ENCODE measurements around the gene ZNF275.
"Not testable (repeated sequence)": the region's sequence is repeated elsewhere in the genome, so short reads cannot be mapped to it uniquely, and the experiment has no call there.

Gene ZNF275

DNA sequence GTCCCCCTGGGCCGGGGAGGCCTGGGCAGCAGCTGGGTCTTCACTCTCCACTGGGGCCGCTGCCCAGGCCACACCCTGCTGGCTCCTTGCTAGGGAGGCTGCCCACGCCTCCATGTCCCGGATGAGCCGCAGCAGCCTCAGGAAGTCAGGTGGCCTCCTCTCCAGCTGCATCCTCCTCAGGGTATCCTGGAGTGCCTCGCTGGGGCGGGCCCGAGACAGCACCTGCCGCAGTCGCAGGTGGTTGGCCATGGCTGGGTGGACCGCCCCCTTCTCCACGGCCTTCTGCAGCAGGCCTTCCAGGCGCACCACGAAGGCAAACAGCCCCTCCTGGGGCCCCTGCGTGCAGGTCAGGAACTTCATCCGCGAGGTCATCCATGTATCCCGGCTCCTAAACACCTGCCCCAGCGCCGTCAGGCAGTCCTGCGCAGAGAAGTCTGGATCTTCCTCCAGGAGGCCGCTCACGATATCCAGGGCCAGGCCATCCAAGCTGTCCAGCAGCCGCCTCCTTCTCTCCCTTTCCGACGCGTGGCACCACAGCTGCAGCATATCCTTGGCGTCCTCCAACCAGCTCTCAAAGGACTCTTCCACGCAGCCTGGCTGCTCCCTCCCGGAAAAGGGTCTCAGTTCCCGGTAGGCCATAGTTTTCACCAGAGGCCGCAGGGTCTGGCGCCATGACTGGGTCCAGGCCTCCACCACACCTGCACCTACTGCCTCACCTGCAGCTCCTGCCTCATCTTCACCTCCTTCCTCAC is 14.5 kb upstream of the ZNF275 start:
- no peak for DNase-seq (ENCODE audit: low read depth)

DNA sequence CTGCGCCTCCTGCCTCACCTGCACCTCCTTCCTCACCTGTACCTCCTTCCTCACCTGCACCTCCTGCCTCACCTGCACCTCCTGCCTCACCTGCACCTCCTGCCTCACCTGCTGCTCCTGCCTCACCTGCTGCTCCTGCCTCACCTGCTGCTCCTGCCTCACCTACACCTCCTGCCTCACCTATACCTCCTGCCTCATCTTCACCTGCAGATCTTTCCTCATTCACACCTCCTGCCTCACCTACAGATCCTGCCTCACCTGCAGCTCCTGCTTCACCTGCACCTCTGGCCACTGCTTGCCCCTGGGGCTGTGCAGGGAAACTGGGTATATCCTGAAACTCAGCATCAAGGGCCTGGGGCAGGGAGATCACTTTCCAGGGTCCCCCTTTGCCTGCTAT is 13.9 kb upstream of the ZNF275 start:
- not testable (repeated sequence) for DNase-seq (ENCODE audit: low read depth)

DNA sequence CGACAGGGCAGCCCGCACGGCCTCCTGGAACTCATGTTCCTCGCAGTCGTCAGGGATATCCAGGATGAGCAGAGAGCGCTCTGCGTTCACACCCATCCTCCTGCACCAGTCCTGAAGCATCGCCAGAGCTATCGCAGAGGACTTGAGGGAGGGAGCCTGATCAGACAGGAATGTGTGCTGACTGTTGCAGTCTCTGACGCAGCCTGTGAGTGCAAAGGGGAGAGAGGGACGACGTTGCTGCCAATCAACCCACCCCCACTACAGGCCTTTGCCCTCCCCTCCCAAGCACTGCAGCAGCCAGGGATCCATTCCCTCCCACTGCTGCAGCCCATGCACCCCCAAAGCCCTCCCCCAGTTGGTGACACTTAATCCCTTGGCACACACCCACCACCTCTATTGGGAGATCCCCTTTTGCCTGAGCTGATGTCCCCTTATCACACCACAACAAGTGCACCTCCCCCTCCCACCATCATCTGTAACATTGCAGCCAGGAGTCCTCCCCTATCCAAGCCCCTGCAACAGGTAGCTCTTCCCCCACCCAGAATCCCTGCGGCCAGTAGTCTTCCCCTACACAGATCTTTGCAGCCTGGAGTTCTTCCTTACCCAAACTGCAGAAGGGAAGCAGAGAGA is 13.3 kb upstream of the ZNF275 start:
- DNase-seq (ENCODE audit: low read depth) = no peak

DNA sequence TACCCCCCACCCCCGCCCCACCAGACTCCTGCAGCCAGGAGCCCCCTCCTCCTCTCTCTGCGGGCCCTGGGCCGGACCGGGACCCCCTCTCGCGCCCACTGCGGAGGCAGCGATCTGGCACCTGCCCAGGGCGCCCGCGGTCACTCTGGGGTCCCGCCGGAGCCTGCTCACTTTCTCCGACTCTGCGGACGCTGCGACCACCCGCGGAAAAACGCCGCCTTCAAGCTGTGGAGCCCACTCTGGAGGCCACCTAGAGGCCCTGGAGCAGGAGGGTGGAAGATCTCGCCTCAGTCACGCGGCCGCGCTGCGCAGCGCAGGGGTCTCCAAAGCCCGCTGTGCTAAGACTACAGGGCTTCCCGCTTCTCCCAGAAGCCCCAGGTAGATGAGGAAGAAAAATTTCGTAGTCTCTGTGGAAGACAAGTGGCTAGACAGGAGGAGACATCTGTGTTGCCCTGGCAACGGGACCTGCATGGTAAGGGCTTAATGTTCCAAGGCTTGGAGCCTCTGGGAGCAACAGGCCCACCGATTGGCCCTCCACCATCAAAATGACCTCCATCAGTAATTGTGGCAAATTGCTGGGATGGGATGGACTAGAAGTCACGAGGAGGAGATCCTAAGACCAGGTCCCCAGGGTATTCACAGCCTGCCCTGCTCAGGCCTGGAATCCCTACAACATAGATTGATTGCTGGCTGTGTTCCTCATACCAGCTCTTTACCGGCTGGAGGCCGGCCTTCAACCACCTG is 12.4 kb upstream of the ZNF275 start, which contains the start of gene PNMA6F:
Gene PNMA6F (minus strand): TSS at position 387 of the 744 bp plus-strand sequence. CDS start 1,093 bp downstream, outside the sequence.
- DNase-seq (ENCODE audit: low read depth) = no peak

DNA sequence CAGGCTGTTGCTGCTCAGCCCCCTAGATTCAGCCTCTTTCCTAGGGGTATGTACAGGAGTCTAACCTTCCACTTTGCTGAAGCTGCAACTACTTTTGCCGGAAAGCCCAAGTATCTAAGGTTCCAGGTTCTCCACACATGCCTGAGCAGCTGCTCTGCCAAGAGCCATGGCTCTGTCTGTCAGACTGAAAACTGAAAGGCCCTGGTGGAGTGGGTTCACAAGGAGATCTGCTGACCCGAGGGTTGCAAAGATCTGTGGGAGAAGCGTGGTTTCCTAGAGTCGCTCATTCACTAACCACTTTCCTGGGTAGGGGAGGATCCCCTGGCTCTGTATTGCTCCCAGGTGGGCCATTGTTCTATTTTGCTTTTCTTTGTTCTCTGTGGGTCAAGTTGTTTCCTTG is 6.4 kb upstream of the ZNF275 start:
- no peak for DNase-seq (ENCODE audit: low read depth)

DNA sequence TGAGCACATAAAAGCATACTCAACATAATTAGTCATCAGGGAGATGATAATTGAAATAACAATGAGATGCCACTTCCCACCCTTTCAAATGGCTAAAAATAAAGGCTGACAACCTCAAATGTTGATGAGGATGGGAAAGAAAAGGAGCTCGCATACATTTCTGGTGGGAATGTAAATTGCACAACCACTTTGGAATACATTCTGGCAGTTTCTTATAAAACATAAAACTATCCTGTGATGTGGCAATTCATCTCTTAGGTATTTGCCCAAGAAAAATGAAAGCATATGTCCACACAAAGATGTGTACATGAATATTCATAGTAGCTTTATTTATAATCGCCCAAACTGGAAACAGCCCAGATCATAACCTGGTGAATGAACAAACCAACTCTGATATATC is 687 bp upstream of the ZNF275 start:
- peak; percentile 32 for DNase-seq (ENCODE audit: low read depth)

DNA sequence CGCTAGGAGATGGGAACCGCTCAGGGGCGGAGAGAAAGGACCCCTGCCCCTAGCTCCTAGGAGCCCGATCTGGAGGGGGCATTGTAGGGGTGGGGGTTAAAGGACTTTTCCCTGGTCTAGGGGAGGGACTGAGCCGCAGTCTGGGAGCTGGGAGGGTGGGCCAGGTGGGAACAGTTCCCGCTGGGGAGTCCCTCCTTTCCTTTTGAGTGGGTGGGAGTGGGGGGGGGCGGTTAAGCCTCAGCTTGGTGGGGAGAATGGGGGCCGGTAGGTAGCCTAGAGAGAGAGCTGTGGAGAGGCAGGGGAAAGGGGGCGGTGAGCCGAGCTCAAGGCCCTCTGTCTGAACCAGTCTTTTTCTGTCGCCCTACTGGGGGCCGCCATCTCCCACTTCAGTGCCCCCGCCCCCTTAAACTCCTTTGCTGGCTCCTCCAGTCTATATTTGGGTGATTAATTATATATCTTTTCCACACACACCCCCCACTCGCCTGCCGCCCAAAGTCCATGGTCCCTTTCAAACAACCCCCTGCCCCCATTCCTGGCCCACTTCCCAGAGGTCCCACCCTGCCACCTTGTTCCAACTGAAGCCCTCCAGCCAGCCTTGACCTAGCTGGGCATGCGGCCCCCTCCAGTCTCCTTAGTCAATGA is 822 bp downstream of the ZNF275 start:
- DNase-seq (ENCODE audit: low read depth) = peak; percentile 0

DNA sequence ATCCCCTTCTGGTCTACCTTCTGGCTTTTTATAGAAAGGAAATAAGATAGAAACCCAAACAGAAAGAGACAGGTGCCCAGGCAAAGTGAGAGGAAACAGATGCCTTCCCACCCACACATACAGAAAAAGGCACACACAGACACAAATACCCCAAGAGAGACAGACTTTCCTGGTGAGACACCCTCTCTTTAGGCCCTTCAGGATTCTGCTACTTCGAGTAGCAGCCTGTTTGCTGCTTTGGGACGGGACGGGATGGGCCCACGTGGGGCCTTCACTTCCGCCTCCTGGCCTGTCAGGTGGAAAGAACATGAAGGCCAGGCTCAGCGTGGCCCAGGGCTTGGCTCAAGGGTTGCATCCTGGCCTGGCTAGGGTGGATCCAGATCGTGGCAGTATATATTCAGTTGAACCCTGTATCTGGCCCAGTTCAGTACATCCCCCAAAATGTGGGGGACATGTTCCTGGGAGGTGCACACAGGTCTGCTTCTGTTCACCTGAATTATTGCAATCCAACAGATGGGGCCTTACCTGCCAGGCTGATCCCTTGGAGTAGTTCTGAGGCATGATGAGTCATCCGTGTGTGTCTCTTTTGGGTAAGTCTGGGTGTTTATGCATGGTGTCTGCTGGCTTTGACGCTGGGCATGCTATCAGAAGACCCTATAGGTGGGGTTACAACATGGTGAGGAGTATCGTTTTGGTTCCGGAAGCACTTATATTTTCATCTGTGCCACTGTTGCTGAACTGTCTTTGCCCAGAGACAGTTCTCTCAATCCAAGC is 2.4 kb downstream of the ZNF275 start:
- peak; percentile 4 for DNase-seq (ENCODE audit: low read depth)

DNA sequence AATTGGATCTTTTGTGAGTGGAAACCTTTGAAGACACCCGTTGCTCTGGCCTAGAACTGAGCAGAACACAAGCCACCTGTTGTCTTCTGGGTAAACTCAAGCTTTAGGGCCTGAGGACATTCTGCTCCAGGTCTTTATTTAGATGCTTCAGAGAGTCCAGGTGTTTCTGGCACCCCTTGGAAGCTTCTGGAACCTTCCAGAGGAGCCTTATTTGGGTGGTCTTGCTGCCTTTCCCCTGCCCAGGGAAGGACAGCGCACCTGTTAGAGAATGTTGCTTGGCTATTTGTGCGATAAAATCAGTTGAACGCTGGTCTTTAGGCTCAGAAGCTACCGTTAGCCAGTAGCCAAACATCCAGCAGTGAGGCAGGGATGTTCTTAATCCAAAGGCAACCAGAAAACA is 3.0 kb downstream of the ZNF275 start:
- DNase-seq (ENCODE audit: low read depth) = no peak

DNA sequence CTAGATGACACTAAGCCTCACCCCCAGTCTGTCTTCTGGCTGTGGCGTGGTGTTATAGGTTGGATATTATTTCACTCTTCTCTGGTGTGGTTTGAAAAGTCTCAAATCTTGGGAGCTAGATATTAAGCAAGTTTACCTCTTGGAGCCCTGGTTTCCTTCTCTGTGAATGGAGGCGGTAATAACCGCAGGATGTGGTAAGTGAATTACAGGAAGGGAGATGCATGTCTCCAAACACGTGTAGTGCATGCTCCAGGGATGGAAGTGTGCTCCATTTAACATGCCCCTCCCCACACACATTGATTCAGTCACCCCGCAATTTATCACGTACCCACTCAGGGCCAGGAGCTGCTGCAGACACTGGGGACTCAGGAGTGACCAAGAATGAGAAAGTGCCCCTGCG is 4.9 kb downstream of the ZNF275 start:
- no peak for DNase-seq (ENCODE audit: low read depth)

DNA sequence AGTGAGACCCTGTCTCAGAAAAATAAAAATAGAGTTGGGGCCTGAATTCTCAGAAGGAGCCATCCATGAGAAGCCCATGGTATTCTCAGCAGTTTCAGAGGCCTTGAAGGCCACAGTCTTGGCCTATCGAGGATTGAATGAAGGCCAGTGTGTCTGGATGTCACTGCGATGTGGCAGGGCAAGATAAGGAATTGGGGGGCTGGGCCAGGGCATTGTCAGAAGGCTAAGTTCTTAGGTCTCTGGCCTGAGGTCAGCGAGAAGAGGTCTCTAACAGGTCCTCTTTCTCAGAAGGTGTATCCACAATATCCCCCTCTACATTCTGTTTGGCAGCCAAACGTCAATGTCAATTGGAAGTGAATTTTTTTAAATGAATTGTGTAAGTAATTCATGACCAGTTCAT is 5.7 kb downstream of the ZNF275 start:
- DNase-seq (ENCODE audit: low read depth) = no peak

DNA sequence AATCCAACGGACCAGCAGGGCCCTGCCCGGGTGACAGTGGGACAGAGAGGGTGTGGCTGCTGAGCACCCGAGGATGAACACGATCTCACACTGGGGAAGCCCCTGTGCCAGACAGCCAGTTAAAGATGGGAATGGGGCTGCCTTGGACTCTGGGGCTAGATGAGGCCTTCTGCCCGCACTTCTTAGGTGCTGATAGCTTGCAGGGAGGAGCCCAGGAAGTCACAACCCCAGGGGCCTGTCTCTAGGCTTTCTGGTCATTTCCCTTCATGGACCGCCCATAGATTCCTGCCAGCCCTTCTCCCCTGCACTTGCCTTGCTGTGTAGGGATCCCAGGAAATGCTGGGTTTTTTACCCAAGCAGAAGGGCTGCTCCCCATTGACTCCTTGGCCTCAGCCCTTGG is 6.2 kb downstream of the ZNF275 start:
- DNase-seq (ENCODE audit: low read depth) = no peak

DNA sequence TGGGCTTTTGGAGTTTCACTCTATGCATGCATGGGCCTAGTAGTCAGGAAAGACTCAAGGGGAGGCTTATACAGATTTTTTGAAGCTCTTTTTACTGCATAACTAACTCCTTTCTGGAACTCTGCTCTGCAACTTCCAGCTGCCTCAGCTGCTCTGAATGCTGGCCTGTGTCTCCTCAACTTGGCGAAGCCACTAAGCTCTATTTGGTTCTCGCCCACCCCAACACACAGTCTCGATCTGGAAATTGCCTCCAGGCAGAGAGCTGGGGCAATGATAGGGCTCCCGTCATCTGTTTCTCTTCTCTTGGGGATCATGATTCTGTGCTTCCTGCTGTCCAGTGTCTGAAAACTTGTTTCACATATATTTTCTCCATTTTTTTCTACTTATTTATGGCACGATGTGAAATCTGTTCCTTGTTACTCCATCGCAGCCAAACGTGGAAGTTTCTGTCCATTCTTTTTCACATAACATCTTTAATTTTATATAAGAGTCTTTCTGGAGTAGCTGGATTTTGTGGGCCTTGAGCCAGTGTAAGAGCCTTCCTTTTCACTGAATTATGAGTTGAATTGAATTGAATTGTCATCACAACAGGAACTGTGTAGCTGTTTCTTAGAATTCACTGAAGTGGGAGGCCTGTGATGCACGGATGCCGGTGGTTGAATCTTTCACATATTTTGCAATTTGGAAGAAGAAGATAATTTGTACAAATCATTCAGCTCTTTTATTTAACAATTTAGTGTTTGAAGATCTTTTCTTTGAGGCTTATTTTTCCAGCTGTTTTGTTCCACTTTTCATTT is 9.0 kb downstream of the ZNF275 start:
- DNase-seq (ENCODE audit: low read depth) = no peak

DNA sequence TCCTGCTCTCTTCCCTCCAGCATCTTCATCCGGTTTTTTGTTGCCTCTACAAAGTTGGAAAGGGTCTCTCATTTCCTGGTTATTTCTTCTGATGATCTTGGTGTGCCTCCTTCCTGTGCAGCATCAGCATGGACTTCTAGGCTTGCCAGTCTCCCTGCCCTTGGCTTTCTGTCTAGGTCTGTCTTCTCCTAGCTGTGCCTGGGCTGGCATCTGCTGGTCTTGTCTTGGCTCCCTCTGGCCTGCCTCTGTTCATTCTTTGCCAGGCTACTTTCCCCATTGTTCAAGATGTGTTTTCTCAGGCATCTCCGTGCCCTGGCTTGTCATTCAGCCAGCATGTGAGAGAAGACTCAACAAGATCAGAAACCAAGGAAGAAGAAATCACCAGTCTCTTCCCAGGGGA is 9.7 kb downstream of the ZNF275 start:
- DNase-seq (ENCODE audit: low read depth) = no peak

DNA sequence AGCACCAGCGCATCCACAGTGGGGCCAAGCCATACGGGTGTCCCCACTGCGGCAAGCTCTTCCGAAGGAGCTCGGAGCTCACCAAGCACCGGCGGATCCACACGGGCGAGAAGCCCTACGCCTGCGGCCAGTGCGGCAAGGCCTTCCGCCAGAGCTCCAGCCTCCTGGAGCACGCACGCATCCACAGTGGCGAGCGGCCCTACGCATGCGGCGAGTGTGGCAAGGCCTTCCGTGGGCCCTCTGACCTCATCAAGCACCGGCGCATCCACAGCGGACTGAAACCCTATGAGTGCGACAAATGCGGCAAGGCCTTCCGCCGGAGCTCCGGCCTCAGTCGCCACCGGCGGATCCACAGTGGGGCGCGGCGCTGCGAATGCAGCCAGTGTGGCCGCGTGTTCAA is 13.6 kb downstream of the ZNF275 start:
- DNase-seq (ENCODE audit: low read depth) = no peak

DNA sequence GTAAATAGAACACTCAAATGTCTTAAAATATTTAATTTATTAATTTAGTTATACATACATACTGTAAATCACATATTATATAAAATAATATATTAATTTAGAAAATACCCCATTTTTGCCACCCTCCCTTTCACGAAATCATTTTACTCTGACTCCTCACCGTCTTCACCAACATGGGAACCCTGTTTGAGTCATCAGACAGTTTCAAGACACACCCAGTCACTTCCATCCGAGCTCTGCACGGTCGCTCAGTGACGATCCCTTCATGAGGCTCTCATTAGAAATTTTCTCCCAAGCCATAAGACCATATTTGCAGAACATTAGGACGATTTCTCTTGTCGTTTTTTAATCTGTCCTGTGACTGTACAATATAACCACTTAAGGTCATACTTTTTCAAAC is 14.5 kb downstream of the ZNF275 start:
- DNase-seq (ENCODE audit: low read depth) = no peak

DNA sequence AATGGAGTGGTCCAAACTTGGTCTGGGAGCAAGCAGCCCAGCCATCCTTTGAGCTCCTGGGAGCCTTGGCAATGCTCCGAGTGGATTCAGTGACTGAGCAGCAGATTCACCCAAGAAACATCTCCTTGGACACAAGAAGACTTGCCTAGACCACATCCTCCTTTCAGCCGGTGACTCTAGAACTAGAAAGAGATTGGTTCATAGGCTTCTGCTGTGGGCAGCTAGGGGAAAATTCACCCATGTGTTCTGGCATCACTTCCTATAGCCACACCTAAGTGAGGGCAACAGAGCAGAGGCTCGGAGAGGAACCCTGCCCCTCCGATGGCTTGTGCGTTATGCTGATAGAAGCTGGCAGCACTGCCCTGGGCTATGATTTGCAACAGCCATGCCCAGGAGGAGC is 16.0 kb downstream of the ZNF275 start:
- DNase-seq (ENCODE audit: low read depth) = peak; percentile 16

DNA sequence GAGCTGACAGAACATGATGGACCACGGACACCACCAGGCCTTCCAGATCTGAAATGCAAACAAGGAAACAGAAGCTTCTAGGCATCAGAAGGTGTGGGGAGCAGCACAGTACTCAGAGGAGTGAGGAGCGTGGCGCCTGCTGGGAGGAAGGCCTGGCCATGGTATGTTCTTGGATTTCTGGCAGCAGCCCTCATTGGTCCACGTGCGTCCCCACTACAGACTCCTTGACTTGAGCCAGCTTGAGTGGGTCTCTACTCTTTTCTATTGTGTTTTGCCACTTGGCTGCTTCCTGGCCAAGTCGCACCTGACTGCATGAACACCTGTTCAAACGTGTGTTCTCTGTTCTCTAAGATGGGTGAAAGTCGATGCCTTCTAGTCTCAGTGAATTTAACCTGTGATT is 18.0 kb downstream of the ZNF275 start:
- no peak for DNase-seq (ENCODE audit: low read depth)

DNA sequence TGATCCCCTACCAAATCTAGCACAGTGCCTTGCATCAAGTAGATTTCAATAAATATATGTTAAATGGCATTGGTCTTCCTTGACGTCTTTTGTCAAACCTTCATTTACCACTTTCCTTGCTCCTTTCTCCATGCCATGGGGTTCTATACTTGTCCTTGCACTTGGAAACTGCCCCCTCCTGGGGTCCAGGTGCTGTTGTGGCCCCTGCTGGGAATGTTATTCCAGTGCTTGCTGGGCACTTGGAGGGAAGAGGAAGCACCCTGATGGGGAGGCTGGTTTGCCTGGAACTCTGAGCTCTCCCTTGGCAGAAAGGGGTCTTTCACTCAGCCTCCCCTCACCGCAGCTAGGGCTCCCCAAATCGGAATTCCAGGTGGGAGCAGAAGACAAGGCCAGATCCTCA is 18.9 kb downstream of the ZNF275 start:
- no peak for DNase-seq (ENCODE audit: low read depth)

DNA sequence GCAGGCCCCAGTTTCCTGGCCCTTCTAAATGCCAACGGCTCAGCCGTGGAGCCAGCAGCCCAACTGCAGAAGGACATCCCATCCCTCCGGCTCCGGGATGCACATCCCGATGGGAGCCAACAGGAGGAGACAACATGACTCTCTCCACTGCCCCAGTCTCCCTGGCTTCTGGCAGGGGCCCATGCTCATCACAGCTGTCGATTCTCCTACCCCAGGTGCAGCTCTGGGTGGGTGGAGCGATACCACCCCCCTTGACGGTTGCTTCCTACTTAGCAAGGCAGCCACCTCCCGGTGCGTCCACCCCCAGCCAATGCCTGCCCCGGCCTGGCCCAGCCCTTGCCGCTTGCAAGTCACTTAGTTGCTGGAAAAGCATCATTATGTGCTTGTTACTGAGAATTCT is 19.5 kb downstream of the ZNF275 start:
- no peak for DNase-seq (ENCODE audit: low read depth)

DNA sequence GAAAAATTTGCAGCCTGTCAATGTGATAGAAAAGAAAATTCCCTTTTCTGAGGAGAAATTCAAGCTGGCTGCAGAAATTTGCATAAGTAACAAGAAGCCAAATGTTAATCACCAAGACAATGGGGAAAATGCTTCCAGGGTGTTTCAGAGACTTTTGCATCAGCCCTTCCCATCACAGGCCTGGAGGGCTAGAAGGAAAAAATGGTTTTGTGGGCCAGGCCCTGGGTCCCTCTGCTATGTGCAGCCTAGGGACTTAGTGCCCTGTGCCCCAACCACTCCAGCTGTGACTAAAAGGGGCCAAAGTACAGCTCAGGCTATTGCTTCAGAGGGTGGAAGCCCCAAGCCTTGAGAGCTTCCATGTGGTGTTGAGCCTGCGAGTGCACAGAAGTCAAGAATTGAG is 23.9 kb downstream of the ZNF275 start:
- no peak for DNase-seq (ENCODE audit: low read depth)
